Right hindlimb (tissue), 1 donor: ENCODE data around the gene PHF12.
"Not testable (repeated sequence)": the region's sequence is repeated elsewhere in the genome, so short reads cannot be mapped to it uniquely, and the experiment has no call there.

Source experiments
- DNase-seq: peaks from one replicate; pipeline ENCODE4 v3.0.0-alpha.2; 2018

PHF12 gene

GRCh38 chr17:28900986-28901726 lies 50.2 kb downstream of the PHF12 start:
- no peak for DNase-seq

DNA sequence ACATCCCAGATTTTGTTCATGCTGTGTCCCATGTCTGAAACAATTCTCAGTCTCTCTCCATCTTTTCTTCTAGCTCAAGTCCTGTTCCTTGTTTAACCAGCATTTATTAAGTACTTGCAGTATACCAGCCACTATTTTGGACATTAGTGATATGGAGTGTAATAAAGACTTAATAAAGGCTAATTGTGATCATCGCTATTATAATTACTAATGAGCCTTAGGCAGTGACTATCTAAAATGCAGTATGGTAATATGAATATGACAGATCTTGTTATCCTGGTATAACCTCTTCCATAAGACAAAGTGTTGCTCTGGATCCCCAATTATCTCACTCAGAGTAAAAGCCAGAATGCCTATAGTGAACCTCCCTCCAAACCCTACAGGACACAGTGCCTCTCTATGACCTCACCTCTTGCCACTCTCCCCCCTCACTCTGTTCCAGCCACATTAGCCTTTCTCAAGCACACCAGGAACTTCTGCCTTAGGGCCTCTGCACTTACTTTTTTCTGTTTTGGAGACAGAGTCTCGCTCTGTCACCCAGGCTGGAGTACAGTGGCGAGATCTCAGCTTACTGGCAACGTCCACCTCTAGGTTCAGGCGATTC lies 52.0 kb downstream of the PHF12 start:
- no peak for DNase-seq

DNA sequence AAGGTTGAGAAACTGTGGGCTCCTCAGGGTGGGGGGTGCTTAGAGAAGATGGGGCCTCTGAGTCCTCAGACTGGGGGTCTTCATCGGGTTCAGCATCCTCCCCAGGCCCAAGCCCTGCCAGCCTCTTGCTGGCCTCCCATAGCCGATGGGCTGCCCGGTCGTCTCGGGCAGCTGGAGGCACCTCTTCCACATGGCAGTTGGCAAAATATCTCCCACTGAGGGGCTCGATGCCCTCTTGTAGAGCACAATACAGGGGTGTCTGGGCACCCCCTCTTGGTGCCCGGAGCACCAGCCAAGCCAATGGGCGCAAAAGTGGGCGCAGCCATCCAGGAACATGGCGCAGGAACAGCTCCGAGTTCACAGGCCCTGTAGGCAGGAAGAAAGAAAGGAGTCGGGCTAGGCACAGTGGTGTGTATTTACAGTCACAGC lies 52.8 kb downstream of the PHF12 start:
- DNase-seq: no peak

DNA sequence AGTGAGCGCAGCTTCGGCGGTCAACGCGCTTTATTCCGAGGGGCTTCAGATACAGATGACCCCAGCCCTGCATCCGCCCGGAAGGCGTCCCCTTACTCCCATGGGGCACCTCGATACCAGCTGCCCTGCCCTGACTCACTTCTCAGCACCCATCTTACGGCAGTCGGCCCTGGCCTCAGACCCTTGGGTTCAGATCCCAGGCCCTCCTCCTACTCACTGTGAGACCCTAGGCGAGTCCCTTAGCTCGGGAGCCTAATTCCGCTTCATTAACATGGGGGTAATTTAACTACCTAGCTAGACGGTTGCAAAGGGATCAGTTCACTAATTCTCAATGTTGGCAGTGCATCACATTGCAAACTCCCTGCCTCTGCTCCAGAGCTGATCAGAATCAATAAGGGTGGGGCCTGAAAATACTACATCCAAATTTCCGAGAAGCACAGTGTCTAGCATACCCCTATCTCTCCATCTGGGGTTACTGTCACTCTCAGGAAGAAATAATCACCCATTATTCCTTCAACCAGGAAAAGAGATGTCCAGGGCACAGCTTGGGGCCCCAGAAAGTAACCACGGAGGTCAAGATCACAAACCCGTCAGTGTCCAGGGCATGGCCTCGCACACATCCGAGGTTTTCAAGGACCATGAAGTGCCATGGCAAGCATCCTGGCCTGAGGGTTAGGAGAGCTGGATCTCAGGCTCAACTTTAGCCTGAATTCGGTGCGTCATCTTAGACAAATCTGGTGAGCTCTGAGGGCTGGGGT lies 53.4 kb downstream of the PHF12 start:
- DNase-seq: no peak

GRCh38 chr17:28896884-28897768 lies 54.2 kb downstream of the PHF12 start, which contains the start of gene FLOT2:
Gene FLOT2, minus strand, starts transcription at chr17:28897733. Its CDS starts 159 bp downstream, at chr17:28897574.
- DNase-seq: peak; percentile 65

DNA sequence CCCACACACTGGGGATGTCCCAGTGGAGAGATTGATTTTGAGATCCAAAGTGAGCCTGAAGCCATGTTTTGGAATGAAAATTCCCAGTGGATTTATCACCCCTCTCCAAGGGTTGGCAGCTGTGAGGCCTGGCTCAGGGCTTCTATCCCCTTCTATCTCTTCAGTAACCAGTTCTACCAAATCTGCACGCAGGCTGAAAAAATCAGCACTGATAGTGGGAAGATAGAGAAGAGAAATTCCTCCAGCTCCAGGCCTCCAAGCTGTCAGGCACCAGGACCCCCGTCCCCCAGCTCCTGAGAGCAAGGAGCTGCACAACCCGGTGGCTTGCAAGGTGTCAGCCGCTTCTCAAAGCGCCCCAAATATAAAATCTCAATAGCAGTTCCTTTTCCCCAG lies 54.8 kb downstream of the PHF12 start:
- DNase-seq: no peak

DNA sequence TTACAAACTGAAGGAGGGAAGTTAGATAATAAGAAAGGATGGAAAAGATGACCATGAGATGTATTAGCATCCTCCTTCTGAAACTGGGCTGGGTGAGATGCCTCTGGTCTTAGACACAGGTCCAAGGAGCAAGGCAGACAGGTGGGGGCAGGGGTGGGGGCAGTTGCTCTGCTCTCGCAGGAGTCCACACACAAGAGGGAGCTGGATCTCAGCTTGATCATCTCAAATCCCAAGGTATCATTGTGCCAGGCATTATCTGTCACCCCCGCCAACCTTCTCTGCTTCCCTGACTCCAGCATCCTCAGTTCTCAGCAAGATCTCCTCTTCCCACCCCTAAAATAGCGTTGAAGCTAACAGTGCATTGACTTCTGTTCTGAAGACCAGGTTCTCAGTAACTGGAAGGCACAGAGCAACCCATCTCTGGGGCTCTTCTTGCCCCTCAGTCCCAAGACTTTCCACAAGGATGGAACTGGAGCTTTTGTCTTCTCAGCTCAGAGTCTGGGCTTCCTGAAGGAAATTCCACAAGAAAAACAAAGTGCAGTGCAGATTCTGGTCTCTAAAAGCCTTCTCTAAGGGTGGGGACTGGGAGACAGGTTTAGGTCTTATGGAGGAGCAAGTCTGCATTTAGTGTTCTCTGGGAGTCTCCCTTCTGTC lies 55.4 kb downstream of the PHF12 start:
- DNase-seq: no peak

- DNase-seq: not testable (repeated sequence)
These were observed 57.8 kb downstream of the PHF12 start for GRCh38 chr17:28893248-28894183.

GRCh38 chr17:28892024-28892423 lies 59.3 kb downstream of the PHF12 start:
- no peak for DNase-seq

GRCh38 chr17:28891201-28891600 lies 60.1 kb downstream of the PHF12 start:
- DNase-seq: no peak

- DNase-seq: no peak
These were observed 61.3 kb downstream of the PHF12 start for GRCh38 chr17:28889996-28890395.

DNA sequence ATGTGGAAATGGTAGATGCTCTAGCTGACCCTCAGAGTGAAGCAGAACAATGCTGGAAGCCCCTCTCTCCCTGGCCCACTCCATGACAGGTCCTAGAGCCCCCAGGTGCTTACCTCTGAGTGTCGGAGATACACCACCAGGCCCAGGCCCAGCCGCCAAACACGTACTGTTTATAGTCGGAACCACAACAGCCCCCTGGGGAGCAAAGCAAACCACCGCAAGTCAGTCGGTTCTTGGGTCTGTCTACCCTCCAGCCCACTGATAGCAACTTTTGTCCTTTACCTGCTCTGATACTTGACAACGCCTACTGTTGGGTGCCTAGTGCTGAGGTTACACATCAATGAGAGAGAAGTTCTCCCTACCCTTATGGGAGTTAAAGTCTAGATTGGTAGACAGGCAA lies 62.5 kb downstream of the PHF12 start:
- no peak for DNase-seq

GRCh38 chr17:28887871-28888471 lies 63.3 kb downstream of the PHF12 start:
- DNase-seq: no peak

GRCh38 chr17:28885951-28886350 lies 65.4 kb downstream of the PHF12 start:
- DNase-seq: no peak

- no peak for DNase-seq
These were observed 66.0 kb downstream of the PHF12 start for GRCh38 chr17:28885363-28885762.

GRCh38 chr17:28883967-28884702 lies 67.2 kb downstream of the PHF12 start:
- no peak for DNase-seq

GRCh38 chr17:28882154-28882895 lies 69.0 kb downstream of the PHF12 start:
- no peak for DNase-seq

DNA sequence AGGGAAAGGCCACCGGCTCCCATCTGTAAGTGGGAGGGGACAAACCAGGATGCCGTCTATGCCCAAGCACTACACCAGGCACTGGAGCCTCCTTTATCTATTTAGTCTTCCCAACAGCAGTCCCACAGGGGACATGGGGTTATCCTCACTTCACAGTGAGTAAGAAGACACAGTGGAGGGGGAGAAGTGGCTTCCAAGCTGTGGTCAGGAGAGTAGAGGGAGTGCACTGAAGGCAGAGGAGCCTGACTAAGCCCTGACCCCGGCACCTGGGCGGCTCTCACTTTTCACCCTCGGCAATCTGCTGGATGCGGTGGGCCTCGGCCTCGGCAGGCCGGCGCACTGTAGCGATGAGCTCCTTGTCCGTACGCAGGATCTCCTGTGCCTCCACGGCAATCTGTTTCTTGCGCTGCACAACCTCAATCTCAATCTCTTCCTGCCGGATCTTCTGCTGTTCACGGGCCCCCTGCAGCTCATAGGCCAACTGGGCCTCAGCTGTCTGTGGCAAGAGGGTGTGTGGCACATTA lies 69.7 kb downstream of the PHF12 start:
- no peak for DNase-seq

DNA sequence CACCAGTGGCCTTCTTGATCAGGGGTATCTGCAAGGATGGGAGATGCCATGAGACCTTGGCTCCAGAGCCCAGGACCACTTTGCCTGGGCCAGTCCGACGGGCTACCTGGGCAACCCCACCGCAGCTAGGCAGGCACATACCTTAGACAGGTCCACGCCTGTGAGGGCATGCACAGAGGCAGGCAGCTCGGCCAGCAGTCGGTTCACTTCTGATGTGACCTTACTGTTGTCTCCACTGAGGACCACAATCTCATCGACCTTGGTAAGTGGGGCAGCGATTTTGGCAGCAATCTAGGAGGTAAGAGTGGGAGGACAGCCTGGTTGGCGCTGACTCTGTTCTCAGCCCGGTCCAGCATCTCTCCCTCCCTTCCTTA lies 70.8 kb downstream of the PHF12 start:
- no peak for DNase-seq
